Measurements from ENCODE around the gene ARHGAP10.

DNA sequence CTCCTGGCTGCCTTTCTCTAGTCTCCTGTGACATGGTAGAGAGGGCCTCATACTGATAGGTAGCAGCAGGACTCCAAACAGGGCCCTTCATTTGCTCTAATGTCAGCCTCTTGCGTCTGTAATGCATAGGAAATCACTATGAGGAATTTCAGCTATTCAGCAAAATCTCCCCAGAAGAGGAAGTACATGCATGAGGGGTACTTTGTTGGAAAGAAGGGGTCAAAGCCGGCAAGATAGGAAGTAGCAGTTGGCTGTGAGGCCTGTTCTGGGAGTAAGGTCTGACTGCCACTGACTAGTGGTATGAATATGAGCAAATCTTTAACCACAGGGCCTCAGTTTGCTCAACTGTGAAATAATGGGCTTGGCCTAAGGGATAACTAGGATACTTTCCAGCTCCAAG is 283.2 kb downstream of the ARHGAP10 start:
- TF ChIP-seq CTCF (conservative IDR thresholded peaks at IDR 0.05; ENCODE audit: low read length): no peak
- TF ChIP-seq EZH2phosphoT487 (IDR thresholded peaks at IDR 0.05; ENCODE audit: borderline replicate concordance, low read depth, low read length): no peak
